SK-N-MC (cell line): ENCODE results near the gene ERFE.

Source experiments
- EZH2 ChIP-seq: fragments of 200-600 bp; sonication (generic); IDR thresholded peaks from one replicate; pipeline ENCODE4 v1.6.1; 2017; ENCODE audit warnings: antibody characterized with exemption
- FOXP2 ChIP-seq: optimal IDR thresholded peaks from 2 replicates; pipeline ENCODE3; 2011; ENCODE audit warnings: mild to moderate bottlenecking, moderate library complexity; ENCODE audit not compliant: insufficient read depth; ENCODE audit errors: extremely low read length, control extremely low read depth
- POLR2AphosphoS5 ChIP-seq: IDR thresholded peaks from 2 replicates; pipeline ENCODE4 v1.6.1; 2012; ENCODE audit warnings: mild to moderate bottlenecking, low read depth, low read length, borderline replicate concordance

GRCh38 chr2:238134393-238134785 is 24.4 kb upstream of the ERFE start:
- TF ChIP-seq POLR2AphosphoS5 (no peak), EZH2 (no peak), FOXP2 (no peak)
